ENCODE measurements around the gene UPF3A. TPM values are rescaled to one million over a fixed set of nuclear protein-coding genes. Genes with fewer than 3 reads are reported as not detected.

Gene UPF3A
- total RNA-seq, 1 donor from 2014 or later = 21.8 TPM

- H3K36me3 ChIP-seq = peaks cover 40% of the 10 kb centered on the region
- intact Hi-C loops (cut with micrococcal nuclease) = no loop called here
- H3K27ac ChIP-seq (replicated peaks) = peak overlapping the region; percentile 90
- TF ChIP-seq CTCF (IDR thresholded peaks at IDR 0.05; ENCODE audit: borderline replicate concordance) = no peak
- no peak for DNase-seq
- H3K27me3 ChIP-seq (ENCODE audit: low read depth) = peaks cover 2% of the 10 kb centered on the region
- peaks cover 25% of the 10 kb centered on the region for H3K4me1 ChIP-seq
- peak overlapping the region; percentile 90 for H3K4me3 ChIP-seq
- H3K9me3 ChIP-seq (replicated peaks) = no peaks in the 10 kb centered on the region
Measured at GRCh38 chr13:114235697-114236096, 45.7 kb upstream of the UPF3A start.

GRCh38 chr13:114236227-114236626 lies 45.2 kb upstream of the UPF3A start:
- intact Hi-C loops (cut with micrococcal nuclease) = no loop called here
- no peak for TF ChIP-seq CTCF (IDR thresholded peaks at IDR 0.05; ENCODE audit: borderline replicate concordance)
- H3K4me1 ChIP-seq = peaks cover 25% of the 10 kb centered on the region
- no peak overlapping the region for H3K27ac ChIP-seq (replicated peaks)
- peak overlapping the region; percentile 90 for H3K4me3 ChIP-seq
- no peaks in the 10 kb centered on the region for H3K9me3 ChIP-seq (replicated peaks)
- peaks cover 45% of the 10 kb centered on the region for H3K36me3 ChIP-seq
- DNase-seq = no peak
- no peaks in the 10 kb centered on the region for H3K27me3 ChIP-seq (ENCODE audit: low read depth)

- peaks cover 59% of the 10 kb centered on the region for H3K36me3 ChIP-seq
- intact Hi-C loops (cut with micrococcal nuclease) = no loop called here
- H3K4me3 ChIP-seq = no peak overlapping the region
Measured at GRCh38 chr13:114237415-114238112, 43.8 kb upstream of the UPF3A start.

GRCh38 chr13:114241918-114242317 lies 39.5 kb upstream of the UPF3A start:
- no peaks in the 10 kb centered on the region for H3K9me3 ChIP-seq (replicated peaks)
- no peak overlapping the region for H3K4me3 ChIP-seq
- intact Hi-C loops (cut with micrococcal nuclease) = no loop called here
- H3K27ac ChIP-seq (replicated peaks) = no peak overlapping the region
- no peak for TF ChIP-seq CTCF (IDR thresholded peaks at IDR 0.05; ENCODE audit: borderline replicate concordance)
- peaks cover 3% of the 10 kb centered on the region for H3K4me1 ChIP-seq
- H3K36me3 ChIP-seq = peaks cover 99% of the 10 kb centered on the region
- H3K27me3 ChIP-seq (ENCODE audit: low read depth) = no peaks in the 10 kb centered on the region
- DNase-seq = no peak

More at GRCh38 chr13:114237415-114238112, 43.8 kb upstream of the UPF3A start:
- no peak overlapping the region for H3K27ac ChIP-seq (replicated peaks)
- no peaks in the 10 kb centered on the region for H3K9me3 ChIP-seq (replicated peaks)
- no peak for DNase-seq
- H3K27me3 ChIP-seq (ENCODE audit: low read depth) = no peaks in the 10 kb centered on the region
- TF ChIP-seq CTCF (IDR thresholded peaks at IDR 0.05; ENCODE audit: borderline replicate concordance) = no peak
- H3K4me1 ChIP-seq = peaks cover 25% of the 10 kb centered on the region

DNA sequence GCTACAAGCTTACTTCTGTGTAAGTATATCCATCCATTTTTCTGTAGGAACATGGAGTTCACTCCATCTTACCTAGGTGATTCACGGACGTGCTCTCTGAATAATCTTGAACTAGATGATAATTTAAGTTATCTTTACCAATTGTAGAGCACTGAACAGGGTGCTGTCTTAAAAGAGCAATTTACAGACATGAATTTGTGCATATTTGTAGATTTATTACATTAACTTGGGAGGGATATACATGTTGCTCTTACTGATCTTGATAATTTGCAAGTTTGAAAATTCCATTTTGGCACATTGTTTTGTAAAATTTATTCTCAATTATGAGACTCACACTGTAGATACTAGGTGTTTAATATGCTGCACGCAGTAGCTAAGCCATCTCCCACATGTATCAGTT lies 37.4 kb upstream of the UPF3A start:
- no peaks in the 10 kb centered on the region for H3K27me3 ChIP-seq (ENCODE audit: low read depth)
- DNase-seq = no peak
- intact Hi-C loops (cut with micrococcal nuclease) = no loop called here
- H3K4me3 ChIP-seq = no peak overlapping the region
- TF ChIP-seq CTCF (IDR thresholded peaks at IDR 0.05; ENCODE audit: borderline replicate concordance) = no peak
- H3K4me1 ChIP-seq = no peaks in the 10 kb centered on the region
- peaks cover 99% of the 10 kb centered on the region for H3K36me3 ChIP-seq
- no peaks in the 10 kb centered on the region for H3K9me3 ChIP-seq (replicated peaks)
- H3K27ac ChIP-seq (replicated peaks) = no peak overlapping the region
